ENCODE measurements around the gene PPM1J.

- TF ChIP-seq CTCF (IDR thresholded peaks at IDR 0.05; ENCODE audit: poor library complexity) = no peak
- TF ChIP-seq EZH2 (IDR thresholded peaks at IDR 0.05; ENCODE audit: borderline replicate concordance) = no peak
Measured at GRCh38 chr1:112719706-112720105, 4.6 kb upstream of the PPM1J start.

Measured in hepatocyte (in vitro differentiated cells).